Measurements from ENCODE around the gene COL19A1.

The COL19A1 gene

DNA sequence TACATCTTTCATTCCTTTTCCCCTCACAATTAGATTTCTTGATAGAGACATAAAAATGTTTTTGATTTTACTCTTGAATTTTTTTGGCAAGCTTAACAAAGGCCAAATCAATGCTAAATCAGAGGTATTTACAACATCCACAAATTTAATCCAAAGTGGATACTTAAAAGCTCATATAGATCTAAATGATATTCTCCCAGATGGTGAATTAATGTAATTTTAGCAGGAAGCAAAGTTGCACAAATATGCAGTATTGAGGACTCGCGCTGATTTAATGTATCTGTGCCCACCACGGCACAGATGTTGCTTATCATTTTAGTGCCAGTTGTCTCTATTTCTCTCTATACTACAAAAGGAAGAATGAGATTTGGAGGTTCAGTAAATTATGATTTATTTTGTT lies 167.4 kb downstream of the COL19A1 start:
- Histone ChIP-seq H3K4me3 (ENCODE audit: low read length) (no peak overlapping the region), H3K27me3 (ENCODE audit: insufficient read depth, low read length) (no peaks in the 10 kb centered on the region), H3K9me3 (ENCODE audit: insufficient read depth, low read depth, low read length) (no peaks in the 10 kb centered on the region), H3K27ac (ENCODE audit: low read length) (no peak overlapping the region), H3K4me1 (ENCODE audit: insufficient read depth, low read length) (no peaks in the 10 kb centered on the region), H3K36me3 (ENCODE audit: insufficient read depth, low read depth, low read length) (no peaks in the 10 kb centered on the region), H3K9ac (ENCODE audit: low read depth, low read length) (no peak overlapping the region)

DNA sequence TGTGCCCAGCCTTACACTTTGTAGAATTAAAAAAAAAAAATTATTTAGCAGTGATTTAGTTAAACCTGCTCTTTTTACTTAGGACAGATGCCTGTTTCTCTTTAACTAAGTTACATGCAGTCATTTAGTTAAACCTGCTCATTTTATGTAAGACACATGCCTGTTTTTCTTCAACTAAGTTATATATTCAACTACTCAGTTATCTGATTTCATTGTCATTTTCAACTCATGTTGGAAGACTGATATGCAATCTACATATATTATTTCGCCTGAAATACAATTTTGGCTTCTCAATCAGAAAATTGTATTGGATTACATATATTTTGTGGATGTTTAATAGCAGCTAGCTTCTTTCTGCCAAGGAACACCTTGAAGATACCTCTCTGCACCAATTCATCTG lies 171.1 kb downstream of the COL19A1 start:
- no peak overlapping the region for H3K27ac ChIP-seq (ENCODE audit: low read length)
- no peaks in the 10 kb centered on the region for H3K27me3 ChIP-seq (ENCODE audit: insufficient read depth, low read length)
- no peaks in the 10 kb centered on the region for H3K4me1 ChIP-seq (ENCODE audit: insufficient read depth, low read length)
- no peaks in the 10 kb centered on the region for H3K9me3 ChIP-seq (ENCODE audit: insufficient read depth, low read depth, low read length)
- H3K36me3 ChIP-seq (ENCODE audit: insufficient read depth, low read depth, low read length): no peaks in the 10 kb centered on the region
- no peak overlapping the region for H3K4me3 ChIP-seq (ENCODE audit: low read length)
- H3K9ac ChIP-seq (ENCODE audit: low read depth, low read length): no peak overlapping the region

DNA sequence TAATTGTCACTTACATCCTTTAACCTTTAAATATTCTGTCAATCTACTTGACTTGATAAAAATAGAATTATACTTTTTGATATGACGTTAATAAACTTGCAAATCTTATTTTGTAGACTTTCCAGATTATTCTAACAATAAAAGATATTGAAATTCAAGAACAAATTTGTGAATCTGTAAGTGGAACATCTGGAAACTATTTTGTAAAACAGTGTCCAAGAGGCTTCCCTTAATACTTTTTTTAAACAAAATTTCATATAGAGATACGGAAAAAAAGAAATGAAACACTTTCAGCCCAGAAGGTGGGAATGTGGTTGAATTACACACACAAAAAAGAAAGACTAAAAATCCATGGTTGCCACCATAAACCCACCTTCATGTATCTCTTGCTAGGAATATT lies 174.4 kb downstream of the COL19A1 start:
- Histone ChIP-seq H3K4me1 (ENCODE audit: insufficient read depth, low read length) (no peaks in the 10 kb centered on the region), H3K27ac (ENCODE audit: low read length) (no peak overlapping the region), H3K4me3 (ENCODE audit: low read length) (no peak overlapping the region), H3K27me3 (ENCODE audit: insufficient read depth, low read length) (no peaks in the 10 kb centered on the region), H3K9ac (ENCODE audit: low read depth, low read length) (no peak overlapping the region), H3K36me3 (ENCODE audit: insufficient read depth, low read depth, low read length) (no peaks in the 10 kb centered on the region), H3K9me3 (ENCODE audit: insufficient read depth, low read depth, low read length) (no peaks in the 10 kb centered on the region)

DNA sequence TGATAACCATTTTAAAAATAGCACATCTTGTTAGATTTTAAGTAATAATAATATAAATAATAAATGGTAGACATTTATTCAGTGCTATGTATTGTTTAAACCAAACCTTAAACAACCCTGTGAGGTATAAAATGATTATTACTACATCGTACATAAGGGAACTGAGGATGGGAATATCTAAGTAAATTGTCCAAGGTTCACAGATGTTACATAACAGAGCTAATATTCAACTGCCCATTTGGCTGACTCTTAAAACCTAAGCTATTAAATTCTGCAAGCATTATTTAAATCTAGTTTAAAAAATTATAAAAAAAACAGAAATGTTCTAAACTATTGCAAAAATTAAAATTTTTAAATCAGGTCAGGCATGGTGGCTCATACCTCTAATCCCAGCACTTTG lies 175.1 kb downstream of the COL19A1 start:
- no peak overlapping the region for H3K4me3 ChIP-seq (ENCODE audit: low read length)
- no peaks in the 10 kb centered on the region for H3K9me3 ChIP-seq (ENCODE audit: insufficient read depth, low read depth, low read length)
- H3K27me3 ChIP-seq (ENCODE audit: insufficient read depth, low read length): no peaks in the 10 kb centered on the region
- H3K4me1 ChIP-seq (ENCODE audit: insufficient read depth, low read length): no peaks in the 10 kb centered on the region
- H3K9ac ChIP-seq (ENCODE audit: low read depth, low read length): no peak overlapping the region
- H3K36me3 ChIP-seq (ENCODE audit: insufficient read depth, low read depth, low read length): no peaks in the 10 kb centered on the region
- H3K27ac ChIP-seq (ENCODE audit: low read length): no peak overlapping the region

DNA sequence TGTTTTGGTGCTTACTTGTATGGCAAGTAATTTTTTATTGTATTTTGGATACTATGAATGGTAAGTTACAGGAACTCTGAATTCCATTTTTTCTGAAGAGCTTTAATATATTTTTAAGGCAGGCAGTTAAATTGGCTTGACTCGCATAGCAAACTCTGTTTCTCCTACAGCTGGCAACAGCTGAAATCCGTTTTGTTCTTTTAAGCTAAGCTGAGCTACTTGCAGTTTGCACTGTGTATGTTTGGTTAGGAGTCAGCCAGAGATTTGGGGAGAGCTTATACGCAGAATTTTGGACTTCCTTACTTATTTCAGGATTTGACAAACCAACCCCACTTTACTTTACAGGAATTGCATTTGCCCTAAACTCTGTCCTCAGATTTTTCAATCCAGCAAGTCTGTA lies 179.1 kb downstream of the COL19A1 start:
- H3K27ac ChIP-seq (ENCODE audit: low read length): no peak overlapping the region
- H3K36me3 ChIP-seq (ENCODE audit: insufficient read depth, low read depth, low read length): no peaks in the 10 kb centered on the region
- H3K4me3 ChIP-seq (ENCODE audit: low read length): no peak overlapping the region
- H3K27me3 ChIP-seq (ENCODE audit: insufficient read depth, low read length): no peaks in the 10 kb centered on the region
- H3K9me3 ChIP-seq (ENCODE audit: insufficient read depth, low read depth, low read length): no peaks in the 10 kb centered on the region
- no peaks in the 10 kb centered on the region for H3K4me1 ChIP-seq (ENCODE audit: insufficient read depth, low read length)
- H3K9ac ChIP-seq (ENCODE audit: low read depth, low read length): no peak overlapping the region

DNA sequence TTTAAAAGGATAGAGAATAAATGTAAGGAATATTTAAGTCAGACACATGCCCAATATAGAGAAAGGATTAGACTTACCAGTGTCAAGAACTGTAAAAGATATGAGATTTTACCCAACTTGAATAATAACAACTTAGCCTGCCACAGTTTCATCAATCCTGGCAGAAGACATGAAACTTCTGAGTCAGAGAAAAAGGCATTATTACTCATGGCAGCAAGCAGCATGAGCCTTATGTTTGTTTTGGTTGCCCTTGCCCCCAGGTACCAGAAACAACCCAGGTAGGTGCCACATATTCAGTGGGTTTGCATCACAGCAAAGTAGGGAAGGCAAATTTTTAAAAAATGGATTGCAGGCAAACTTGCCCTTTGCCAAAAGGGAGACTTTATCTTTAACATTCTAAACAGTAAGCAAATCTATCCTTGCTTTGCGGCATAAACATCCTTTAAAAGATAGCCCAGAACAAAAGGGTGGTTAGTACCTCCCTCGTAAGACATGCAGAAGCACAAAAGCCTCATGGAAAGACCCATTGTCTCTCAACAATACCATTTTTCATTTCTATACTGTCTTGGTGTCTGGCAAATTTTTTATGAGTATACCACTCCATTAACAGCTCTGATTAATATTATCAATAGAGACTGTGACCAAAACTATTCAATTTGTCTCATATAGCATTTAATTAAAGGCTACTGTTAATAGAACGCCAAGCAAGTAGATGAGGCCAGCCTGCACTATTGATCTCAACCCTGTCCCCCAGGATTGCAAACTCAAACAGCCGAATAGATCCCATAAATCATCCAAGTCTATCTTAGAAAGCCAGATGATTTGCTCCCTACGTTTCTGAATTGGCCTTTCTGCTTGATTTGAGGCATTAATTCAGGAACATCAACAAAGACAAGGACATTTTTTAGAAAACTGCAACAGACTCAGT lies 185.1 kb downstream of the COL19A1 start:
- Histone ChIP-seq H3K4me1 (ENCODE audit: insufficient read depth, low read length) (no peaks in the 10 kb centered on the region), H3K27ac (ENCODE audit: low read length) (no peak overlapping the region), H3K27me3 (ENCODE audit: insufficient read depth, low read length) (no peaks in the 10 kb centered on the region), H3K4me3 (ENCODE audit: low read length) (no peak overlapping the region), H3K9me3 (ENCODE audit: insufficient read depth, low read depth, low read length) (no peaks in the 10 kb centered on the region), H3K36me3 (ENCODE audit: insufficient read depth, low read depth, low read length) (no peaks in the 10 kb centered on the region), H3K9ac (ENCODE audit: low read depth, low read length) (no peak overlapping the region)

DNA sequence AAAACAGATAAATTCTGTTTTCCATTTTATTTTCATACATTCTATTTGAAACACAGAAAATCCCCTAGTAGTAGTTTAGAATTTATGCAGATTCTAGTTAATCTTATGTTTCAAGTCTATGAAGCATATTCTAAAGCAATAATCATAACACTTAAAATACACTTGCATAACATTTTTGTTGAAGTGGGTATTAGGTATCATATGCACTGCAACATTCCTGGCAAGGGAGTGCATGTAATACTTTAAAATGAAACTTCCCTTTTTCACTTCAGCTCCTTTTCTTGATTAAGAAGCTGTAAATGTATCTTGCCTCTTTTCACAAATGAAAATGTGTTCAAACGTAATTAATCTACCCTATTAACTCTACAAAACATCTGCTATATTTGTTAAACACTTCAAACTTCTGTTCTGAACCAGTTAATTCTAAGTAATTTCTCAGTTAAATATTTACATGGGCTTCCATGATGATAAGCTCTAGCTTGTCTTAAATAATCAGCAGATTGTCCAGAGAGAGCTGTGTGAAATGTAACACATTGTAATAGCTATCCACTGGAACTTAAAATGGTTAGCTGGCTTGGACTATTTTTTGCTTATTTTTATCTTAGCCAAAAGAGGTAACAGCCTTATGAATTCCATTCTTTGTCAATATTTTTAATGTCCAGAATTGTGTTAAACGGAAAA lies 192.8 kb downstream of the COL19A1 start:
- Histone ChIP-seq H3K36me3 (ENCODE audit: insufficient read depth, low read depth, low read length) (no peaks in the 10 kb centered on the region), H3K27ac (ENCODE audit: low read length) (no peak overlapping the region), H3K9me3 (ENCODE audit: insufficient read depth, low read depth, low read length) (no peaks in the 10 kb centered on the region), H3K4me3 (ENCODE audit: low read length) (no peak overlapping the region), H3K9ac (ENCODE audit: low read depth, low read length) (no peak overlapping the region), H3K27me3 (ENCODE audit: insufficient read depth, low read length) (no peaks in the 10 kb centered on the region), H3K4me1 (ENCODE audit: insufficient read depth, low read length) (no peaks in the 10 kb centered on the region)

DNA sequence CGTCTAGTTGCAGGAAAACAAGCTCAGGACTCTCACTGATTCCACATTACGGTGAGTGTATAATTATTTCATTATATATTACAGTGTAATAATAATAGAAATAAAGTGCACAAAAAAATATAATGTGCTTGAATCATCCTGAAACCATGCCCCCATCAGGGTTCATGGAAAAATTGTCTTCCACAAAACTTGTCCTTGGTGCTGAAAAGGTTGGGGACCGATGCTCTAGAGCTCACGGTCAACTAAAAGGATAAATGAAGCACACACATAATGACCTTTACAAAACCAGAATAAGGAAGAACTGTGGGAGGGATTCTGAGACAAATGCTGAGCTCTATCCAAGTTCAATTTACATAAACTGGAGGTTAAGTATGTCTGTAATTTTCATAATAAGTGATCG lies 194.3 kb downstream of the COL19A1 start:
- Histone ChIP-seq H3K27ac (ENCODE audit: low read length) (no peak overlapping the region), H3K9me3 (ENCODE audit: insufficient read depth, low read depth, low read length) (no peaks in the 10 kb centered on the region), H3K4me3 (ENCODE audit: low read length) (no peak overlapping the region), H3K4me1 (ENCODE audit: insufficient read depth, low read length) (no peaks in the 10 kb centered on the region), H3K27me3 (ENCODE audit: insufficient read depth, low read length) (no peaks in the 10 kb centered on the region), H3K9ac (ENCODE audit: low read depth, low read length) (no peak overlapping the region), H3K36me3 (ENCODE audit: insufficient read depth, low read depth, low read length) (no peaks in the 10 kb centered on the region)

DNA sequence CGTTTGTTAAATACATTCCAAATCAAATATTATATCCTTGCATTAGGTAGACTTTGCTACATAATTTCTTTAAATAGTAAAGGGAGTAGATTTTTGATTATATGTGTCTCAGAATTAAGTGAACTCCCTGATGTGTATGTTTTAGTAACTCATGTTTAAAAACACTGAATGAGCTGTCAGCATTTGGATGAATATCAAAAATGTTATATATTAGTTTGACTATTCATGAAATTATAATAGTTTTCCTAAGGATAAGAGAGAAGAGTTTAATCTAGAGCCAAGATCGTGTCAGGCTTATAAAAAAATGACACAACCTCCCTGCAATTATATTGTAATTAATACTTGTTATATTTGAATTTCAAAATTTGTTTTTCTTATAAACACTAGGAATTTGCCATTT lies 195.2 kb downstream of the COL19A1 start:
- H3K27me3 ChIP-seq (ENCODE audit: insufficient read depth, low read length): no peaks in the 10 kb centered on the region
- H3K4me3 ChIP-seq (ENCODE audit: low read length): no peak overlapping the region

DNA sequence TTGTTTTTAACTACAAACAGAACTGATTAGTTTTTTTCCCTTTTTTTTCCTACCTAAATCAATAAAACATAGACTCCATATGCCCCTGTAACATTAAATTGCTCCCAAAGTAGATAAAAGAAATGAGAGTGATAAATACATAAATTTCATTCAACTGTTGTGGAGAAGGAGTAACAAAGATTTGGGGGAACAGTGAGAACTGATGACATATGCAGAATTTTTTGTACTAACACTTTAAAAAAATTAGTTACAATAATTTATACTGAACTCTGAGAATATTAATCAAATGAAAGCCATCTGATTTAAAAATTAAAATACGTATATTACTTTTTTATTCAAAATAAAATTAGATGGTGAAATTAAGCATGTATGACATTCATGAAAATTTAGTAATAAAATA lies 195.7 kb downstream of the COL19A1 start:
- H3K4me1 ChIP-seq (ENCODE audit: insufficient read depth, low read length): no peaks in the 10 kb centered on the region
- H3K27me3 ChIP-seq (ENCODE audit: insufficient read depth, low read length): no peaks in the 10 kb centered on the region
- no peaks in the 10 kb centered on the region for H3K9me3 ChIP-seq (ENCODE audit: insufficient read depth, low read depth, low read length)
- H3K27ac ChIP-seq (ENCODE audit: low read length): no peak overlapping the region
- H3K4me3 ChIP-seq (ENCODE audit: low read length): no peak overlapping the region
- no peak overlapping the region for H3K9ac ChIP-seq (ENCODE audit: low read depth, low read length)
- no peaks in the 10 kb centered on the region for H3K36me3 ChIP-seq (ENCODE audit: insufficient read depth, low read depth, low read length)

More for the DNA sequence above, 195.2 kb downstream of the COL19A1 start:
- no peaks in the 10 kb centered on the region for H3K4me1 ChIP-seq (ENCODE audit: insufficient read depth, low read length)
- no peaks in the 10 kb centered on the region for H3K36me3 ChIP-seq (ENCODE audit: insufficient read depth, low read depth, low read length)
- H3K9ac ChIP-seq (ENCODE audit: low read depth, low read length): no peak overlapping the region
- H3K9me3 ChIP-seq (ENCODE audit: insufficient read depth, low read depth, low read length): no peaks in the 10 kb centered on the region
- no peak overlapping the region for H3K27ac ChIP-seq (ENCODE audit: low read length)

DNA sequence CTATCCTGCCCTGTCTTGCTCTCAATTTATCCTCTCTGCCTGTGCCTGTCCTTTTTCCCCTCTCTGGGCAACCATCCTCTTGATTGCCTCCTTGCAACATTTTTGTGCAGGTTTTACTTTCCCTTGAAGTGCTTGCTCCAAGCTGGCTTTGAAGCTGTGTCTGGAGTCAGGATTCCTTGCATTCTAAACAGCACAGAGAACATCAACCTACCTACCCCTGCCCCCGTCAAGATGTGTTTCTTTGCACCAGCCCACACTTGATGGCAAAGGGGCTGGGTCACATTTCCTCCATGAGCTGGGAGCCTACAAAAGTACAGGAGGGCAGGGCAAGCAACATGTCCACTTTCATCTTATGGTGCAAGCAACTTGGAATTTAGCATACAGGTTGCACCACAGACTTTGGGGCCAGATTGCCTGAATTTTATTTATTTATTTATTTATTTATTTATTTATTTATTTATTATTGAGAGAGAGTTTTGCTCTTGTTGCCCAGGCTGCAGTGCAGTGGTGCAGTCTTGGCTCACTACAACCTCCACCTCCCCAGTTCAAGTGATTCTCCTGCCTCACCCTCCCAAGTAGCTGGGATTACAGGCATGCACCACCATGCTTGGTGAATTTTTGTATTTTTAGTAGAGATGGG lies 206.3 kb downstream of the COL19A1 start:
- Histone ChIP-seq H3K27ac (ENCODE audit: low read length) (no peak overlapping the region), H3K9ac (ENCODE audit: low read depth, low read length) (no peak overlapping the region), H3K9me3 (ENCODE audit: insufficient read depth, low read depth, low read length) (no peaks in the 10 kb centered on the region), H3K4me1 (ENCODE audit: insufficient read depth, low read length) (no peaks in the 10 kb centered on the region), H3K36me3 (ENCODE audit: insufficient read depth, low read depth, low read length) (no peaks in the 10 kb centered on the region), H3K27me3 (ENCODE audit: insufficient read depth, low read length) (no peaks in the 10 kb centered on the region), H3K4me3 (ENCODE audit: low read length) (no peak overlapping the region)

DNA sequence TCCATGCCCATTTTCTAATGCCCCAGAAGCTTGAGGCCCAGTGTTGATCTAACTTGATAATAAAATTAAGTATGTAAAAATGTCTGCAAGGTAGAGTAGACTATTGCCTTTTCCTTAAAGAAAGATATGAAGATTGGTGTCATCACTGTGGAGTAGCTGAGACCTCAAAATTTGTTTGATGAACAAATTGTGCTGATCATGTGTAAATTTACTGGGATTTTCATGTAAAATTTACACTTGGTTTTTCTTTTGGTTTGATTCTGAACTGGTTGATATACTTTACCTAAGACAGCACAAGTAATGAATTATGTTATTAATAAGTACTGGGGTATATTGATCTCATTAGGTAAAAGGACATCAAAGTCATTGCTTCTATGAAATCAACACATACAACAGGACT lies 207.3 kb downstream of the COL19A1 start:
- H3K9me3 ChIP-seq (ENCODE audit: insufficient read depth, low read depth, low read length): no peaks in the 10 kb centered on the region
- no peaks in the 10 kb centered on the region for H3K27me3 ChIP-seq (ENCODE audit: insufficient read depth, low read length)
- H3K9ac ChIP-seq (ENCODE audit: low read depth, low read length): no peak overlapping the region
- H3K27ac ChIP-seq (ENCODE audit: low read length): no peak overlapping the region
- H3K36me3 ChIP-seq (ENCODE audit: insufficient read depth, low read depth, low read length): no peaks in the 10 kb centered on the region
- no peak overlapping the region for H3K4me3 ChIP-seq (ENCODE audit: low read length)
- H3K4me1 ChIP-seq (ENCODE audit: insufficient read depth, low read length): no peaks in the 10 kb centered on the region
